COLO829 (cell line): ENCODE results near the gene IL18.
"Not testable (repeated sequence)": the region's sequence is repeated elsewhere in the genome, so short reads cannot be mapped to it uniquely, and the experiment has no call there.

ENCODE experiments used
- DNase-seq: peaks from one replicate; pipeline ENCODE4 v3.0.0; 2012; ENCODE audit warnings: low spot score

Gene IL18

DNA sequence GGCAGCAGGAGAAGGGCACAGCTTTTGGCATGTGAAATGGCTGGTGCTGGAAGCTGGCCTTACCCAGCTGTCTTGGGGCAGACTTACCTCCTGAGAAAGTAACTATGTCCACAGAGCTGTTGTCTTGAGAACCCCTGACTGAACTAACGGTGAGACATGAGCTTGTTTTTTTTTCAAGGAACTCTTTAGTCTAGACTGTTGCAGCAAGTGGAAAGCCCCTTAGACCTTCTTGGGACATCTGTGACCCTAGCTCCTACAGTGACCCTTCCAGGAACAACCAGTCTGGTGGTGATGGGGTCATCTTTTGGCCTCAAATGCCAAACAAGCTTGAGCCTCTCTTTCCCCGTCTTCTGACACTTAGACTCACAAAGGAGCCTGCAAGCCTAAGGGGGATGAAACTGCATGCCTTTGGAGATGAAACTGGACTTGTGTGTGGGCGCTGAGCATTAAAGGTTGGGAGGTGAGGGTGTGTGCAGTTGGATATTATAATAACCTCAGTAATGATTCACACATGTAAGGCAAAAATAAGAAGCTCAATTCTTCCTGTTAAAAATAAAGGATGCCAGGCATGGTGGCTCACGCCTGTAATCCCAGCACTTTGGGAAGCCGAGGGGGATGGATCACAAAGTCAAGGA, 41.8 kb downstream of the IL18 start:
- no peak for DNase-seq

DNA sequence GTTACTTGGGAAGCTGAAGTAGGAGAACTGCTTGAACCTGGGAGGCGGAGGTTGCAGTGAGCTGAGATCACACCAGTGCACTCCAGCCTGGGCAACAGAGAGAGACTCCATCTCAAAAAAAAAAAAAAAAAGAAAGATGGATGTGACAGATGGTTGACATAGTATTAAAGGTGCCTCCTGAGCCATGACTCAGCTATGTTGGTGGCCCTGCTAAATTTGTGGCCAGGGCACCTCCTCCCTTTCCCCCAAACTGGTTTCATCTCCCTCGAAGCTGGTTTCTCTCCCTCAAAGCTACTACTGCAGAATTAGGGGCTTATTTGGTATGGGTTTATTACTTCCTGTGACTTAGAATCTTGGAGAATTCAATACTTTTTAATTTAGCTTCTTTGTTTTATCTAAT, 45.7 kb downstream of the IL18 start:
- no peak for DNase-seq

DNA sequence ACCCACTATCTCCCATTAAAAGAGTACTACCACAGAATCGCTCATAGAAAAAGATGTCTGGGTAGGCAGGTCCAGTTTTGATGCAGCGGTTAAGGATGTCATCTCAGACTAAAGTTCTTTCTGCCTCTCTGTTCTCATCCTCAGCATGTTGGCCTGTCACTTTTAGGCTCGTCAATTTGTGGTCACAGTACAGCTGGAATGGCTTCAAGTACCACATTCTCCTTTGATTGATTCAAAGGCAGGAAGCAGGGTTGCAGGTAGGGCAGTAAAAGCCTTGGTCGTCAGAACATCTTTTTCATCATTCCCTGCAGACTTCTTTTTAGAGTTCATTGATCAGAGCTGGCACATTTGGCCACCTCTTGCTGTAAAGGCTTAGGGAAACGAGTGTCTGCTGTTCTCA, 48.5 kb downstream of the IL18 start:
- DNase-seq = no peak

DNA sequence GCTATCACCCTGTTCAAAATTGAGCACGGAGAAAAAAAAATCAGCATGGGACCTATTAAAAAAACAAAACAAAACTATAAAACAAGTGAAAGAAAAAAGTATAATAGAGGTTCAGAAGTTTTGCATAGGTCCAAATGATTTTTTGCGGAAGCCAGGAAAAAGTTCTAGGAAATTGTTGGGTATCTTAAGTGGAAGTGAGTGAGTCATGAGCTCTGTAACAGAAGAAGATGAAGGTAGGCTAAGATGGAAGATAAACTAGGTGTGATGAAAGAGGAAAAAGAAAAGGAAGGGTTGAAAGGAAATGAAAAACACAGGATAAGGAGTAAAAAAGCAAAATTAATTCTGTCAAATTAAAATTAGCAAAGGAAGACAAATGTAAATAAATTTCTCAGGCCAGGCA, 49.4 kb downstream of the IL18 start:
- DNase-seq = no peak

DNA sequence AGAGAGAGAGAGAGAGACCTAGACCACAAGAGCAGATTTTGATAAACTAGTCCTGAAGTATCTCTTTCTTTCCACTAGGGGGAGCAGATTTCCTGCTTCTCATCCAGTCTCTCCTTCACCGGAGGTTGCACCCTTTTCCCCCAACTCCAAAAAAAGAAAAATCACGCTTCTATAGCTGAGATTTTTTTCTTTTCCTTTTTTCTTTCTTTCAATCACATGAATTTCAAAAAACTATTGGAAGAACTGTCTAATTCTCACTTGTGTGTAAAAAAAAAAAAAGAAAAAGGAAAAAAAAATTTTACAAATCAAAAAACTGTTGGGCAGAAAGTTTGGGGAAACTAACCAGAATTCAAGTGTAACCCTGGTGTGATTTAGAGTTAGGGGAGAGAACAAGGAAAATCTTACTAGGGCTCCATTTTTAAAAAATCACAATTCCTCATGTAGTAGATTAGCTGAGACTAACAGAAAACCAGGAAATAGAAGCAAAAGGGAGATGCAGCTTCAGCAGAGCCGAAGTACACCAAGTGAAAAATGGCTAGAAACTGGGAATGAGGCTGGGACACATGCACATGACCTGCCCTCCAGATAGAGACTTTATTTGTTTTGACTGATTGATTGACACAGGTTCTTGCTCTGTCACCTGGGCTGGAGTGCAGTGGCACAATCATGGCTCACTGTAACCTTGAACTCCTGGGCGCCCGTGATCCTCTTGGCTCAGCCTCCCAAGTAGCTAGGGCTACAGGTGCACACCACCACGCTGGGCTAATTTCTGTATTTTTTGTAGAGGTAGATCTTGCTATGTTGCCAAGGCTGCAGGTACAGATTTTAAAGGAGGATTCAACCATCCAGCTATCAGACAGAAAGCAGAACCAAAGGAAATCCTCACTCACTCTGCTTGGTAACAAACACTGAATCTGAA, 50.1 kb downstream of the IL18 start:
- DNase-seq = peak; percentile 30

DNA sequence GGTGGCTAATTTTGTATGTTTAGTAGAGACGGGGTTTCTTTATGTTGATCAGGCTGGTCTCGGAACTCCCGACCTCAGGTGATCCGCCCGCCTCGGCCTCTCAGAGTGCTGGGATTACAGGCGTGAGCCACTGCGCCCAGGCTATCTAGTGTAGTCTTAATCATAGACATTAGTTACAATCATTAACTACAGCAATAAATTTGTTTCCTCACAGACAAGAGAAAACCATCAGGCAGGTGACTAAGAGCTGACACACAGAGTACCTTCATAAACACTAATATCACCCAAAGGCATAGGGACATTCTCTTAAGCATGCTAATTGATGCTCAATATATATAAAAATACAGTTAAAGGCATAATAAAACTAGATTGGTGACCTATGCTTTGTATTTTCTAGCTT, 57.8 kb downstream of the IL18 start:
- no peak for DNase-seq

DNA sequence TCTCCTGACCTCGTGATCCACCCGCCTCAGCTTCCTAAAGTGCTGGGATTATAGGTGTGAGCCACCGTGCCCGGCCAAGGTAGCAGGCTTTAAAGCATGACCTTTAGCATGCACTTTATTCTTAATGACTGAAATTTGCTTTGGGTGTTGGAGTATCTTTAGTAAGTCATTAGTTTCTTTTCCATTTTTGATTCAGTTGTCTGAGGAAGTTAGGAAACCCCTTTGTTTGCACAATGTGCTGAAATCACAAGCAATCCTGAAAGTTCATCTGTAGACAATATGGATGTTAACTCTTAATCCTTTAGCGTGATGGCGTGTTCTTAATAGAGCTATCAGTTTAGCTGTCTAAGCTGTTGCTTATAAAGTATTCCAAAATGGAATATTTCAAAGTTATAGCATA, 60.4 kb downstream of the IL18 start:
- no peak for DNase-seq

DNA sequence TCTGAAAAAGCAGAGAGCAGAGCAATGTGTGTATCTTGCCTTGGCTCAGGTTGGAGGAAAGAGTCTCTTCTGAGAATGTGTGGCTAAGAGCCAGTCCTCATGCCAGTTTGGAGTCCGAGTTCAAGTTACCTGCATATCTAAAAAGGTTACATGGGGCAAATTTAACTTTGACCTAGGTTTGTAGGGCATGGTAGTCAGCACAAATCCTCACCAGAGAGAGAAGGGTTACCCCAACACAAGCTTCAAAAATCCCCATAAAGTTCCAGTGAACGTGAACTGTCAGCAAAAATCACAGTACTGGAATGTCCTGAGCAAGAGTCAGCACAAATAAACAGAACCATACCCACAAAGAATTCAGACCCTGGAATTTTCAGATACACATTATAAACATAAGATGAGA, 63.4 kb downstream of the IL18 start:
- DNase-seq = no peak

DNA sequence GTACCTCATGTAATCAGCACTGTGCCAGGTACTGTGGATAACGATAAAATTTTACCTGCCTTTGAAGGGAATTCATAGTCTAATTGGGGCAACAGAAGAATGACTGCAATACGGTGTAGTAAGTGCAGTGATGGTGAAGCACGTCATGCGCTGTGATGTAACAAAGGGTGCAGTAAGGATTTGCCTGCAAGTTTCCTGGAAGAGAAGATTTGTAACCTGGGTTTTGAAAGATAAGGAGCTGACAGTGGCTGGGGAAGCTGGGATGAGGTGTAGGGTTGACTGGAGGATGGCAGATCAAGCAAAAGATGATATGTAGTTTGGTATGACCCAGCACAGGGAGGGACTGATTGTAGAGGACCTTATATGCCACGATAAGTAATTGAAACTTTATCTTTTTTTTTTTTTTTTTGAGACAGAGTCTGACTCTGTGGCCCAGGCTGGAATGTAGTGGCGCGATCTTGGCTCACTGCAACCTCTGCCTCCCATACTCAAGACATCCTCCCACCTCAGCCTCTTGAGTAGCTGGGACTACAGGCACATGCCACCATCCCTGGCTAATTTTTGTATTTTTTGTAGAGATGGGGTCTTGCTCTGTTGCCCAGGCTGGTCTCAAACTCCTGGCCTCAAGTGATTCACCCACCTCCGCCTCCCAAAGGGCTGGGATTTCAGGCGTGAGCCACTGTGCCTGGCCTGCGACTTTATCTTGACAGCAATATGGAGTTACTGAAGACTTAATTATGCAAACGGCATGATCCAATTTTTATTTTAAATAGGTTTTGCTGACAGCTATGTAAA, 66.0 kb downstream of the IL18 start:
- DNase-seq = no peak

DNA sequence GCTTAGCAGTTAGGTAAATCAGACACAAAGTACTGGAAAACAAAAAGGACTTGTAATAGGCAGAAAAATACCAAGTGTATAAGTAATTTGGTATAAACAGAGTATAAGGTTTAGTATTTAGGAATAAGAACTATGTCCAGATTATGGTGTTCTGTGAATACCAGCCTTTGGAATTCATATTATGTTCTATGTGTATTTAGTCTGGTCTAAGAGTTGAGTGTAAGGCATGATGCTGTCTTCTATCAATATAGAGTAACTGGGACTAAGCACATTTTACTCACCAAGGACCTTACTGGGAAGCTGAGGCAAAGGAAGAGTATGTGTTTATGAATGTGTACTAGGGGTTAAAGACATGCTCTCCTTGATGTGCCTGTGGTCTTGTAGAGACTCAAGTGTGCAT, 67.7 kb downstream of the IL18 start:
- DNase-seq = no peak

DNA sequence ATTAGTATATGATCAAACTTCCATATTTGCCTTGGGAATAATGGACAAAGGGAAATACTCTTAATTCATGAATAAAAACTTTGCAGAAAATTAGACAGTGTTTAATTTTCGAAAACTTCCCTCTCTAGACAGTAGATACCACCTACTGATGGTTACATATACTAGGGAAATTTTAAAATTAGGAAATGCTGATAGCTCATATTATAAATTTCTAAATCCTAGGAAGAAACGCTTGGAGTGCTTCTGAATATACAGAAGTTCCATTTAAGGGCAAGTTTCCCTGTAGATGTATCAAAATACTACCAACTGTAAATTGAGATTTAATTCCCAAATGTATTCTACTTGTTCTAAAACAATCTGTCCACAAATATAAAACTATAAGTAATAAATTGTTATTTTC, 68.6 kb downstream of the IL18 start:
- not testable (repeated sequence) for DNase-seq
